NB4 (cell line): ENCODE measurements around the gene MEG3.

Experiments used
- POLR2A ChIP-seq: IDR thresholded peaks from 2 replicates; pipeline ENCODE4 v1.6.1; 2011; ENCODE audit warnings: mild to moderate bottlenecking; ENCODE audit not compliant: insufficient read length; ENCODE audit errors: extremely low read depth
- TF ChIP-seq, protein P1 (sequence below): IDR thresholded peaks from one replicate; pipeline ENCODE4 v1.5.1; 2012; ENCODE audit warnings: low read depth, low read length

GRCh38 chr14:100844421-100844820 is 18.5 kb downstream of the MEG3 start:
- TF ChIP-seq, protein P1, sequence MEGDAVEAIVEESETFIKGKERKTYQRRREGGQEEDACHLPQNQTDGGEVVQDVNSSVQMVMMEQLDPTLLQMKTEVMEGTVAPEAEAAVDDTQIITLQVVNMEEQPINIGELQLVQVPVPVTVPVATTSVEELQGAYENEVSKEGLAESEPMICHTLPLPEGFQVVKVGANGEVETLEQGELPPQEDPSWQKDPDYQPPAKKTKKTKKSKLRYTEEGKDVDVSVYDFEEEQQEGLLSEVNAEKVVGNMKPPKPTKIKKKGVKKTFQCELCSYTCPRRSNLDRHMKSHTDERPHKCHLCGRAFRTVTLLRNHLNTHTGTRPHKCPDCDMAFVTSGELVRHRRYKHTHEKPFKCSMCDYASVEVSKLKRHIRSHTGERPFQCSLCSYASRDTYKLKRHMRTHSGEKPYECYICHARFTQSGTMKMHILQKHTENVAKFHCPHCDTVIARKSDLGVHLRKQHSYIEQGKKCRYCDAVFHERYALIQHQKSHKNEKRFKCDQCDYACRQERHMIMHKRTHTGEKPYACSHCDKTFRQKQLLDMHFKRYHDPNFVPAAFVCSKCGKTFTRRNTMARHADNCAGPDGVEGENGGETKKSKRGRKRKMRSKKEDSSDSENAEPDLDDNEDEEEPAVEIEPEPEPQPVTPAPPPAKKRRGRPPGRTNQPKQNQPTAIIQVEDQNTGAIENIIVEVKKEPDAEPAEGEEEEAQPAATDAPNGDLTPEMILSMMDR = no peak
- no peak for TF ChIP-seq POLR2A
